Memory B cell (primary cell): ENCODE results near the gene BSN.
A peak's percentile ranks its signal among the peaks of the same experiment; 100 is the strongest.

Source experiments
- ATAC-seq: fragments of 150-1000 bp; cut with Tn5 transposase; 2 replicates; pipeline ENCODE4 v1.10.0; 2021; ENCODE audit warnings: low read depth, mild to moderate bottlenecking, moderate library complexity
- DNase-seq, 2 donors: peaks; one replicate each; pipeline ENCODE4 v3.0.0; 2022; ENCODE audit warnings: low spot score in 2 of 2
- H3K27ac Mint-ChIP-seq: one replicate; pipeline ENCODE4 v1.8.0; 2022; ENCODE audit warnings: mild to moderate bottlenecking, moderate library complexity, mixed read lengths
- H3K27me3 Mint-ChIP-seq: one replicate; pipeline ENCODE4 v1.8.0; 2022; ENCODE audit warnings: mixed read lengths
- H3K36me3 Mint-ChIP-seq: one replicate; pipeline ENCODE4 v1.8.0; 2022; ENCODE audit warnings: mild to moderate bottlenecking, mixed read lengths
- H3K4me1 Mint-ChIP-seq: one replicate; pipeline ENCODE4 v1.8.0; 2022; ENCODE audit warnings: mixed read lengths
- H3K4me3 Mint-ChIP-seq: one replicate; pipeline ENCODE4 v1.8.0; 2022; ENCODE audit warnings: mild to moderate bottlenecking, moderate library complexity, mixed read lengths
- H3K9me3 Mint-ChIP-seq: one replicate; pipeline ENCODE4 v1.8.0; 2022; ENCODE audit warnings: mixed read lengths

BSN gene

GRCh38 chr3:49530701-49531100 lies 23.6 kb upstream of the BSN start:
- H3K9me3 Mint-ChIP-seq: no peaks in the 10 kb centered on the region
- peaks cover 4% of the 10 kb centered on the region for H3K4me1 Mint-ChIP-seq
- no peak overlapping the region for H3K4me3 Mint-ChIP-seq
- no peak overlapping the region for H3K27ac Mint-ChIP-seq
- H3K36me3 Mint-ChIP-seq: peaks cover 18% of the 10 kb centered on the region
- ATAC-seq (no peak), DNase-seq (no peak)
- no peaks in the 10 kb centered on the region for H3K27me3 Mint-ChIP-seq

- peaks cover 18% of the 10 kb centered on the region for H3K36me3 Mint-ChIP-seq
Measured at GRCh38 chr3:49531218-49531617, 23.1 kb upstream of the BSN start.

GRCh38 chr3:49531715-49532114 lies 22.6 kb upstream of the BSN start:
- DNase-seq: no peak
- Mint-ChIP-seq H3K4me1 (peaks cover 4% of the 10 kb centered on the region), H3K4me3 (no peak overlapping the region), H3K27ac (no peak overlapping the region), H3K9me3 (no peaks in the 10 kb centered on the region), H3K36me3 (peaks cover 18% of the 10 kb centered on the region), H3K27me3 (no peaks in the 10 kb centered on the region)
- ATAC-seq: no peak

More at GRCh38 chr3:49531218-49531617, 23.1 kb upstream of the BSN start:
- Mint-ChIP-seq H3K9me3 (no peaks in the 10 kb centered on the region), H3K4me3 (no peak overlapping the region), H3K27ac (no peak overlapping the region), H3K4me1 (peaks cover 4% of the 10 kb centered on the region), H3K27me3 (no peaks in the 10 kb centered on the region)
- no peak for ATAC-seq
- DNase-seq: no peak

GRCh38 chr3:49533031-49533430 lies 21.2 kb upstream of the BSN start:
- Mint-ChIP-seq H3K27ac (no peak overlapping the region), H3K9me3 (no peaks in the 10 kb centered on the region), H3K4me3 (no peak overlapping the region), H3K4me1 (no peaks in the 10 kb centered on the region), H3K36me3 (peaks cover 17% of the 10 kb centered on the region), H3K27me3 (no peaks in the 10 kb centered on the region)
- DNase-seq (no peak), ATAC-seq (no peak)

- Mint-ChIP-seq H3K9me3 (no peaks in the 10 kb centered on the region), H3K4me3 (no peak overlapping the region), H3K36me3 (peaks cover 17% of the 10 kb centered on the region), H3K27me3 (no peaks in the 10 kb centered on the region), H3K27ac (no peak overlapping the region), H3K4me1 (no peaks in the 10 kb centered on the region)
- DNase-seq (no peak), ATAC-seq (no peak)
Measured at GRCh38 chr3:49533786-49534519, 20.3 kb upstream of the BSN start.

GRCh38 chr3:49534581-49535441 lies 19.5 kb upstream of the BSN start:
- H3K27ac Mint-ChIP-seq: no peak overlapping the region
- H3K27me3 Mint-ChIP-seq: no peaks in the 10 kb centered on the region
- H3K4me3 Mint-ChIP-seq: no peak overlapping the region
- H3K4me1 Mint-ChIP-seq: peaks cover 2% of the 10 kb centered on the region
- no peaks in the 10 kb centered on the region for H3K9me3 Mint-ChIP-seq
- ATAC-seq (no peak), DNase-seq (no peak)
- H3K36me3 Mint-ChIP-seq: peaks cover 17% of the 10 kb centered on the region

GRCh38 chr3:49535971-49536874 lies 18.1 kb upstream of the BSN start:
- no peaks in the 10 kb centered on the region for H3K9me3 Mint-ChIP-seq

GRCh38 chr3:49536875-49537533 lies 17.3 kb upstream of the BSN start:
- peaks cover 6% of the 10 kb centered on the region for H3K36me3 Mint-ChIP-seq
- H3K27ac Mint-ChIP-seq: no peak overlapping the region
- H3K27me3 Mint-ChIP-seq: no peaks in the 10 kb centered on the region
- no peak overlapping the region for H3K4me3 Mint-ChIP-seq
- no peaks in the 10 kb centered on the region for H3K9me3 Mint-ChIP-seq
- ATAC-seq (no peak), DNase-seq (no peak)
- H3K4me1 Mint-ChIP-seq: peaks cover 5% of the 10 kb centered on the region

More at GRCh38 chr3:49535971-49536874, 18.1 kb upstream of the BSN start:
- Mint-ChIP-seq H3K36me3 (peaks cover 14% of the 10 kb centered on the region), H3K4me3 (no peak overlapping the region), H3K27me3 (no peaks in the 10 kb centered on the region), H3K27ac (no peak overlapping the region), H3K4me1 (peaks cover 5% of the 10 kb centered on the region)
- ATAC-seq: no peak
- DNase-seq: no peak

GRCh38 chr3:49539659-49540560 lies 14.4 kb upstream of the BSN start:
- H3K27ac Mint-ChIP-seq: no peak overlapping the region
- ATAC-seq: peak; percentile 89
- H3K27me3 Mint-ChIP-seq: peaks cover 2% of the 10 kb centered on the region

GRCh38 chr3:49552087-49552486 lies 2.2 kb upstream of the BSN start:
- Mint-ChIP-seq H3K27ac (no peak overlapping the region), H3K4me1 (peaks cover 8% of the 10 kb centered on the region), H3K9me3 (no peaks in the 10 kb centered on the region), H3K36me3 (no peaks in the 10 kb centered on the region), H3K27me3 (peaks cover 21% of the 10 kb centered on the region), H3K4me3 (no peak overlapping the region)
- ATAC-seq (no peak), DNase-seq (no peak)

More at GRCh38 chr3:49539659-49540560, 14.4 kb upstream of the BSN start:
- H3K9me3 Mint-ChIP-seq: no peaks in the 10 kb centered on the region
- no peaks in the 10 kb centered on the region for H3K36me3 Mint-ChIP-seq
- peaks cover 5% of the 10 kb centered on the region for H3K4me1 Mint-ChIP-seq
- peak; percentile 95 to 99 for DNase-seq
- H3K4me3 Mint-ChIP-seq: peak overlapping the region; percentile 79

- no peak for DNase-seq
- peak overlapping the region; percentile 79 for H3K4me3 Mint-ChIP-seq
- no peak overlapping the region for H3K27ac Mint-ChIP-seq
- no peaks in the 10 kb centered on the region for H3K9me3 Mint-ChIP-seq
- H3K4me1 Mint-ChIP-seq: peaks cover 8% of the 10 kb centered on the region
- H3K27me3 Mint-ChIP-seq: peaks cover 24% of the 10 kb centered on the region
- no peak for ATAC-seq
- H3K36me3 Mint-ChIP-seq: no peaks in the 10 kb centered on the region
Measured at GRCh38 chr3:49553324-49553691, 969 bp upstream of the BSN start.

GRCh38 chr3:49554633-49555265 lies 472 bp downstream of the BSN start:
- peaks cover 2% of the 10 kb centered on the region for H3K9me3 Mint-ChIP-seq
- H3K27ac Mint-ChIP-seq: no peak overlapping the region
- peaks cover 28% of the 10 kb centered on the region for H3K27me3 Mint-ChIP-seq
- H3K4me3 Mint-ChIP-seq: peak overlapping the region; percentile 42
- H3K4me1 Mint-ChIP-seq: peaks cover 8% of the 10 kb centered on the region
- peak; percentile 54 to 70 for DNase-seq
- no peaks in the 10 kb centered on the region for H3K36me3 Mint-ChIP-seq
- ATAC-seq: peak; percentile 79
